ENCODE results near the gene SOWAHA. TPM values are rescaled to one million over a fixed set of nuclear protein-coding genes. Genes with fewer than 3 reads are reported as not detected.

The SOWAHA gene
- total RNA-seq, 4 donors from 2014 or later = 0.27 to 0.87 TPM; not detected in 2

DNA sequence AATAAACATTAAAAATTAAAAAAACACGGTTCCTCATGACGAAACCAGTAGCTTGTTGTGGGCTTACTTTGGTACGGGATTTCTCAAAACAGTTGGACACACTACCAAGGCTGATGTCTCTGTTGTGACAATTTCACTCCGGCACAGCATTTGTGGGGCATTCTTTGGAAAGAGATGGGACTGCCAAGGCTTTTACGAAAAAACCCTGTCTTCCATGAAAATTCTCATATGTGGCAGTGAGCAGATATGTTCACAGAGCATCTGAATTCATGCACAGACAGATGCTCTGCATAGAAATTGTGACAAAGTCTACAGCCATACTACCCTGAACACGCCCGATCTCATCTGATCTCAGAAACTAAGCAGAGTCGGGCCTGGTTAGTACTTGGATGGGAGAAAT lies 35.2 kb downstream of the SOWAHA start:
- TF ChIP-seq POLR2A (IDR thresholded peaks at IDR 0.05) (no peak), POLR2AphosphoS5 (IDR thresholded peaks at IDR 0.05) (no peak), EP300 (IDR thresholded peaks at IDR 0.05) (no peak)
- TF ChIP-seq, protein P1, sequence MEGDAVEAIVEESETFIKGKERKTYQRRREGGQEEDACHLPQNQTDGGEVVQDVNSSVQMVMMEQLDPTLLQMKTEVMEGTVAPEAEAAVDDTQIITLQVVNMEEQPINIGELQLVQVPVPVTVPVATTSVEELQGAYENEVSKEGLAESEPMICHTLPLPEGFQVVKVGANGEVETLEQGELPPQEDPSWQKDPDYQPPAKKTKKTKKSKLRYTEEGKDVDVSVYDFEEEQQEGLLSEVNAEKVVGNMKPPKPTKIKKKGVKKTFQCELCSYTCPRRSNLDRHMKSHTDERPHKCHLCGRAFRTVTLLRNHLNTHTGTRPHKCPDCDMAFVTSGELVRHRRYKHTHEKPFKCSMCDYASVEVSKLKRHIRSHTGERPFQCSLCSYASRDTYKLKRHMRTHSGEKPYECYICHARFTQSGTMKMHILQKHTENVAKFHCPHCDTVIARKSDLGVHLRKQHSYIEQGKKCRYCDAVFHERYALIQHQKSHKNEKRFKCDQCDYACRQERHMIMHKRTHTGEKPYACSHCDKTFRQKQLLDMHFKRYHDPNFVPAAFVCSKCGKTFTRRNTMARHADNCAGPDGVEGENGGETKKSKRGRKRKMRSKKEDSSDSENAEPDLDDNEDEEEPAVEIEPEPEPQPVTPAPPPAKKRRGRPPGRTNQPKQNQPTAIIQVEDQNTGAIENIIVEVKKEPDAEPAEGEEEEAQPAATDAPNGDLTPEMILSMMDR (IDR thresholded peaks at IDR 0.05) = no peak
- H3K27me3 ChIP-seq = no peaks in the 10 kb centered on the region
- H3K9me3 ChIP-seq = no peaks in the 10 kb centered on the region
- no peak overlapping the region for H3K27ac ChIP-seq
- 87 to 92% methylated on average over 8 of the region's 8 CpGs for WGBS, 2 donors (ENCODE audit: low coverage in 1 of 2)
- no peak overlapping the region for H3K4me3 ChIP-seq
- H3K36me3 ChIP-seq = no peaks in the 10 kb centered on the region
- H3K4me1 ChIP-seq = no peaks in the 10 kb centered on the region
- ATAC-seq = no peak

DNA sequence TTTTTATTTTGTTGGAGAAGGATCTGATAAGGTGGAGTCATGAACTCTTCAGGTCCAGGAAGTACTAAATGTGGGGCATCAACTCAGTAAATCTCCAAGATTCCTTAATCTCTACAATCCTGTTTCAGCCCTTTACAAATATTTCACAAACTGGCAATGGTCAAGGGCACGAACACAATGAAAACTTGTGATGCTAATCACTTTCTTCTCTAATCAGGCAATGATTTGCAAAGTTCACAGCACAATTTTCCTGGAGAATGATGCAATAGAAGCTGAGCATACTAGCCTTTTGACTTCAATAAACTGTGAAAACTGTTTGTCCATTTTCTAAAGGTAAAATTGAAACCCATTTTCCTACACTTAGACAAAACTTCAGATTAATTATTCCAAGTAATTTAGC lies 36.2 kb downstream of the SOWAHA start:
- ATAC-seq = no peak
- Histone ChIP-seq H3K9me3 (no peaks in the 10 kb centered on the region), H3K36me3 (no peaks in the 10 kb centered on the region), H3K4me3 (no peak overlapping the region), H3K27ac (no peak overlapping the region), H3K4me1 (no peaks in the 10 kb centered on the region), H3K27me3 (no peaks in the 10 kb centered on the region)
- TF ChIP-seq, protein P1 (IDR thresholded peaks at IDR 0.05) = no peak
- 54 to 70% methylated on average over 1 of the region's 1 CpG for WGBS, 2 donors (ENCODE audit: low coverage in 1 of 2)

GRCh38 chr5:132850066-132850465 lies 37.0 kb downstream of the SOWAHA start:
- TF ChIP-seq EP300 (IDR thresholded peaks at IDR 0.05) = no peak
- TF ChIP-seq POLR2A (IDR thresholded peaks at IDR 0.05) = no peak
- no peak for TF ChIP-seq POLR2AphosphoS5 (IDR thresholded peaks at IDR 0.05)
- TF ChIP-seq, protein P1 (IDR thresholded peaks at IDR 0.05) = no peak
- Histone ChIP-seq H3K36me3 (no peaks in the 10 kb centered on the region), H3K4me3 (no peak overlapping the region), H3K27ac (no peak overlapping the region), H3K4me1 (no peaks in the 10 kb centered on the region), H3K9me3 (no peaks in the 10 kb centered on the region), H3K27me3 (no peaks in the 10 kb centered on the region)
- ATAC-seq = no peak
- 83 to 85% methylated on average over 2 of the region's 2 CpGs for WGBS, 2 donors (ENCODE audit: low coverage in 1 of 2)

DNA sequence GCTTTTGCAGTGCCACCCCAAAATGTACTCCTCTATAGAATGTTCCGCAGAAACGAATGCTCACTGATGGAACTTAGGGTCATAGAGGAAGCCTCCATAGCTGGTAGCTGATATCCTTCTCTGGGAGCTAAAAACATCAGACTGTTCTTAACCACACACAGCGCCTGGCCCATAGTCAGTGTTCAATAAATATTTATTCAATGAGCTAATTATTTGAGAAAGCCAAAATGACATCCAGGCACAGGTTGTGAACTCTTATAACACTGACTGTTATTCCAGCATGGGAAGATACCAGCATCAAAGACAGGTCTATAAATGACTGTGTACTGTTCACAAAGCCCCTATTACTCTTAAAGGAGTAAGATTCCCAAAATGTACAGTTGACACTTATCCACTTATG lies 40.2 kb downstream of the SOWAHA start:
- TF ChIP-seq POLR2AphosphoS5 (IDR thresholded peaks at IDR 0.05) = no peak
- TF ChIP-seq EP300 (IDR thresholded peaks at IDR 0.05) = no peak
- TF ChIP-seq, protein P1 (IDR thresholded peaks at IDR 0.05) = no peak
- no peak for TF ChIP-seq POLR2A (IDR thresholded peaks at IDR 0.05)
- Histone ChIP-seq H3K36me3 (no peaks in the 10 kb centered on the region), H3K4me3 (no peak overlapping the region), H3K4me1 (no peaks in the 10 kb centered on the region), H3K27ac (no peak overlapping the region), H3K9me3 (no peaks in the 10 kb centered on the region), H3K27me3 (no peaks in the 10 kb centered on the region)
- no peak for ATAC-seq
- WGBS, 2 donors (ENCODE audit: low coverage in 1 of 2) = 70 to 80% methylated on average over 2 to 3 of the region's 3 CpGs

DNA sequence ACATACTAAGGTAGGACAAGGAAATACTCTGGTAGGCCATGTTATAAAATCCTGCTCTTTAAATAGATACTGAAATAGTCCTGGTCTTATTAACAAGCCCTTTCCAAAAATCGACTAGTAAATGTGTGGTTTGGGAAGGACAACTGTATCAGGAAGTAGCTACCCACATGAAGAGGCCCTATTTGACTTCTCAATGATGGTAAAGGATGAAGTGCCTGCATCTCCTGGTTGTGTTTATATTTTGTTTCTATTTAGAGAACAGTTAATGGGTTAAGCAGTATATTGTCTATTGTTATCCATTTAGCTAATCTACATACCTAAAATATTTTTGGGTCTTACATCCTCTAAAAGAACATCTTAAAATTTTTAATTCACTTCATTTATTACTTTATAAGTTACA lies 40.7 kb downstream of the SOWAHA start:
- no peaks in the 10 kb centered on the region for H3K9me3 ChIP-seq
- TF ChIP-seq POLR2AphosphoS5 (IDR thresholded peaks at IDR 0.05) (no peak), EP300 (IDR thresholded peaks at IDR 0.05) (no peak), POLR2A (IDR thresholded peaks at IDR 0.05) (no peak)
- TF ChIP-seq, protein P1 (IDR thresholded peaks at IDR 0.05) = no peak
- 22 to 25% methylated on average over 1 of the region's 1 CpG for WGBS, 2 donors (ENCODE audit: low coverage in 1 of 2)
- no peaks in the 10 kb centered on the region for H3K36me3 ChIP-seq
- no peak overlapping the region for H3K27ac ChIP-seq
- no peaks in the 10 kb centered on the region for H3K27me3 ChIP-seq
- no peaks in the 10 kb centered on the region for H3K4me1 ChIP-seq
- H3K4me3 ChIP-seq = no peak overlapping the region
- no peak for ATAC-seq
